CD14-positive monocyte (primary cell): ENCODE measurements around the gene ZNF326. TPM values are rescaled to one million over a fixed set of nuclear protein-coding genes. Genes with fewer than 3 reads are reported as not detected.
"Not testable (repeated sequence)": the region's sequence is repeated elsewhere in the genome, so short reads cannot be mapped to it uniquely, and the experiment has no call there.

Experiments
- DNase-seq, 3 donors: peaks; one replicate each; pipeline ENCODE4 v3.0.0-alpha.2; 2011 to 2022
- H2AFZ ChIP-seq: 2 replicates; pipeline ENCODE4 v1.6.0; 2012; ENCODE audit warnings: mild to moderate bottlenecking, low read depth, low read length, inconsistent platforms; ENCODE audit not compliant: insufficient read depth, poor library complexity, severe bottlenecking
- H3K27ac ChIP-seq, 2 donors: 1 replicate in 1 of 2; 2 replicates in 1 of 2; pipeline ENCODE4 v1.5.1; 2012 to 2013; ENCODE audit warnings: low read length in 2 of 2, control low read depth in 1 of 2, inconsistent platforms in 1 of 2, low read depth in 1 of 2, mild to moderate bottlenecking in 1 of 2
- H3K27me3 ChIP-seq, 2 donors: one replicate each; pipeline versions ENCODE4 v1.6.0 to v1.6.1; 2011 to 2013; ENCODE audit warnings: low read length in 2 of 2; ENCODE audit not compliant: control insufficient read depth in 2 of 2, insufficient read depth in 2 of 2
- H3K36me3 ChIP-seq, 2 donors: replicated peaks in 1 of 2; 1 replicate in 1 of 2; 2 replicates in 1 of 2; pipeline versions ENCODE4 v1.5.1 to v1.6.1; 2012 to 2013; ENCODE audit warnings: low read length in 2 of 2, control low read depth in 1 of 2, inconsistent platforms in 1 of 2, mild to moderate bottlenecking in 1 of 2; ENCODE audit not compliant: insufficient read depth in 2 of 2, control insufficient read depth in 1 of 2
- H3K4me1 ChIP-seq, 2 donors: 1 replicate in 1 of 2; 2 replicates in 1 of 2; pipeline versions ENCODE4 v1.5.1 to v1.6.1; 2012 to 2013; ENCODE audit warnings: low read length in 2 of 2, control low read depth in 1 of 2, inconsistent platforms in 1 of 2, mild to moderate bottlenecking in 1 of 2, moderate library complexity in 1 of 2; ENCODE audit not compliant: insufficient read depth in 2 of 2, control insufficient read depth in 1 of 2
- H3K4me2 ChIP-seq: replicated peaks from 2 replicates; pipeline ENCODE3; 2012; ENCODE audit warnings: low read length, moderate library complexity, mild to moderate bottlenecking; ENCODE audit not compliant: poor library complexity, severe bottlenecking; ENCODE audit errors: extremely low read depth
- H3K4me3 ChIP-seq, 3 experiments: fragments of 200-600 bp in 1 of 3; sonication (generic) in 1 of 3; replicated peaks in 1 of 3; 1 replicate in 2 of 3; 2 replicates in 1 of 3; pipeline ENCODE4 v1.5.1; 2011 to 2013; ENCODE audit warnings: low read length in 3 of 3, mild to moderate bottlenecking in 3 of 3, control low read depth in 2 of 3, low read depth in 2 of 3, inconsistent platforms in 1 of 3, moderate library complexity in 1 of 3
- H3K79me2 ChIP-seq: 2 replicates; pipeline ENCODE4 v1.6.0; 2012; ENCODE audit warnings: mild to moderate bottlenecking, control low read depth, inconsistent platforms, low read length, moderate library complexity; ENCODE audit not compliant: insufficient read depth
- H3K9ac ChIP-seq: 2 replicates; pipeline ENCODE4 v1.6.0; 2017; ENCODE audit warnings: low read length, mild to moderate bottlenecking; ENCODE audit not compliant: insufficient read depth, poor library complexity, severe bottlenecking
- H3K9me3 ChIP-seq, 2 donors: replicated peaks in 1 of 2; 1 replicate in 1 of 2; 2 replicates in 1 of 2; pipeline versions ENCODE4 v1.5.1 to v1.6.1; 2012 to 2013; ENCODE audit warnings: low read length in 2 of 2, control low read depth in 1 of 2; ENCODE audit not compliant: control insufficient read depth in 1 of 2, insufficient read depth in 1 of 2
- H4K20me1 ChIP-seq: 2 replicates; pipeline ENCODE4 v1.6.0; 2012; ENCODE audit warnings: mild to moderate bottlenecking, low read length, control low read depth, moderate library complexity; ENCODE audit not compliant: insufficient read depth
- H3K27ac Mint-ChIP-seq, 7 donors: one replicate each; pipeline ENCODE4 v1.8.0; 2020; ENCODE audit warnings: mild to moderate bottlenecking in 7 of 7, mixed read lengths in 7 of 7, moderate library complexity in 6 of 7, inconsistent platforms in 2 of 7
- H3K27me3 Mint-ChIP-seq, 3 donors: one replicate each; pipeline ENCODE4 v1.8.0; 2021 to 2022; ENCODE audit warnings: low read depth in 3 of 3, mild to moderate bottlenecking in 3 of 3, mixed read lengths in 3 of 3, moderate library complexity in 3 of 3, inconsistent platforms in 1 of 3
- H3K36me3 Mint-ChIP-seq, 2 donors: one replicate each; pipeline ENCODE4 v1.8.0; 2020; ENCODE audit warnings: mixed read lengths in 2 of 2, inconsistent platforms in 1 of 2, mild to moderate bottlenecking in 1 of 2
- H3K4me1 Mint-ChIP-seq: one replicate; pipeline ENCODE4 v1.8.0; 2020; ENCODE audit warnings: mild to moderate bottlenecking, mixed read lengths
- H3K4me3 Mint-ChIP-seq, 2 donors: one replicate each; pipeline ENCODE4 v1.8.0; 2020; ENCODE audit warnings: mild to moderate bottlenecking in 2 of 2, mixed read lengths in 2 of 2, moderate library complexity in 1 of 2
- H3K9me3 Mint-ChIP-seq, 7 donors: one replicate each; pipeline ENCODE4 v1.8.0; 2020 to 2022; ENCODE audit warnings: mixed read lengths in 7 of 7, mild to moderate bottlenecking in 6 of 7, moderate library complexity in 6 of 7, inconsistent platforms in 2 of 7
- CTCF ChIP-seq: fragments of 200-600 bp; IDR thresholded peaks from one replicate; pipeline ENCODE4 v1.8.0; 2022; ENCODE audit warnings: antibody characterized with exemption, mild to moderate bottlenecking
- WGBS: methylation state at CpG from one replicate; pipeline ENCODE4 v1.1.5; 2013; ENCODE audit warnings: missing lambda C conversion rate; ENCODE audit not compliant: insufficient coverage; 5-methylcytosine and 5-hydroxymethylcytosine counted together
- intact Hi-C, 2 donors: fragments of 100-400 bp; cut with micrococcal nuclease; formaldehyde crosslinking; loops; one replicate each; pipeline versions ENCODE4 v1.15.0 to v1.15.1; 2023
- polyA plus RNA-seq, 3 donors: library from polyadenylated mRNA; depleted of rRNA in 1 of 3; unstranded in 2 of 3; stranded (reverse) in 1 of 3; fragments of 300-500 nt in 2 of 3; fragments of >200 nt in 1 of 3; fragmentation: Illumina TruSeq in 2 of 3; gene quantifications; 1 replicate in 2 of 3; 2 replicates in 1 of 3; pipeline ENCODE4 v1.2.3, GENCODE V29; 2012 to 2021

Gene ZNF326
- polyA plus RNA-seq, 3 donors: 3.8 to 5.0 (median 4.5) TPM

- Histone ChIP-seq H3K9ac (no peak overlapping the region), H3K36me3 (no peaks in the 10 kb centered on the region), H3K4me1 (peaks cover 7 to 8% of the 10 kb centered on the region in 2 donors), H3K27ac (no peak overlapping the region), H3K4me2 (no peak overlapping the region), H3K9me3 (no peaks in the 10 kb centered on the region), H3K4me3 (no peak overlapping the region), H3K79me2 (no peaks in the 10 kb centered on the region), H4K20me1 (no peaks in the 10 kb centered on the region), H2AFZ (no peak overlapping the region), H3K27me3 (no peaks in the 10 kb centered on the region)
- 80% methylated on average over 1 of the region's 4 CpGs for WGBS
- Mint-ChIP-seq H3K27ac (no peak overlapping the region), H3K9me3 (peaks cover 0 to 2% (median 0%) of the 10 kb centered on the region in 7 donors), H3K4me3 (no peak overlapping the region), H3K27me3 (peaks cover 0 to 2% (median 0%) of the 10 kb centered on the region in 3 donors), H3K4me1 (peaks cover 7% of the 10 kb centered on the region), H3K36me3 (no peaks in the 10 kb centered on the region)
- DNase-seq: no peak
- intact Hi-C loops: loop anchor here in 1 of 2 donors (10.0 kb wide), 1 partner anchor 136 kb away; no protein-coding TSS in a partner anchor
- no peak for TF ChIP-seq CTCF
These were observed 14.3 kb upstream of the ZNF326 start for GRCh38 chr1:89980605-89981004.

GRCh38 chr1:89982846-89983245 lies 12.1 kb upstream of the ZNF326 start:
- not testable (repeated sequence) for DNase-seq, H2AFZ ChIP-seq
- WGBS: no CpG with 5 or more reads among the region's 2 CpGs

GRCh38 chr1:89984564-89985116 lies 10.3 kb upstream of the ZNF326 start:
- H3K9me3 Mint-ChIP-seq, H3K4me3 ChIP-seq, H3K27me3 Mint-ChIP-seq, H3K9me3 ChIP-seq, H3K27ac ChIP-seq, H3K79me2 ChIP-seq, DNase-seq, H3K36me3 Mint-ChIP-seq, H4K20me1 ChIP-seq, H3K27ac Mint-ChIP-seq, H3K4me1 ChIP-seq, H3K4me1 Mint-ChIP-seq, H3K4me2 ChIP-seq, H3K36me3 ChIP-seq, H3K27me3 ChIP-seq, H2AFZ ChIP-seq, H3K4me3 Mint-ChIP-seq, H3K9ac ChIP-seq: not testable (repeated sequence)
- WGBS: 100% methylated on average over 7 of the region's 33 CpGs
- intact Hi-C loops: loop anchor here (5.0 to 10.0 kb wide), 2 partner anchors 140 to 182 kb away; no protein-coding TSS in a partner anchor

More at GRCh38 chr1:89982846-89983245, 12.1 kb upstream of the ZNF326 start:
- not testable (repeated sequence) for H3K4me2 ChIP-seq, H3K4me1 ChIP-seq, H3K27ac ChIP-seq, H3K36me3 Mint-ChIP-seq, H3K9me3 ChIP-seq, H3K9me3 Mint-ChIP-seq, H3K27me3 ChIP-seq, H3K36me3 ChIP-seq, H3K4me3 ChIP-seq, H3K4me3 Mint-ChIP-seq, H4K20me1 ChIP-seq, H3K9ac ChIP-seq, H3K27me3 Mint-ChIP-seq, H3K4me1 Mint-ChIP-seq, H3K79me2 ChIP-seq, H3K27ac Mint-ChIP-seq
- intact Hi-C loops: loop anchor here in 1 of 2 donors (10.0 kb wide), 1 partner anchor 138 kb away; no protein-coding TSS in a partner anchor
